Nephron progenitor cell (in vitro differentiated cells): ENCODE data around the gene PPP2R5D.

ENCODE experiments used
- DNase-seq: peaks from one replicate; pipeline ENCODE4 v3.0.0; 2021
- H3K27ac Mint-ChIP-seq: 2 replicates; pipeline ENCODE4 v1.8.0; 2021; ENCODE audit warnings: mild to moderate bottlenecking, moderate library complexity, mixed read lengths
- H3K27me3 Mint-ChIP-seq: 2 replicates; pipeline ENCODE4 v1.8.0; 2021; ENCODE audit warnings: mild to moderate bottlenecking, low read depth, mixed read lengths; ENCODE audit not compliant: poor library complexity
- H3K36me3 Mint-ChIP-seq: 2 replicates; pipeline ENCODE4 v1.8.0; 2021; ENCODE audit warnings: low read depth, mixed read lengths
- H3K4me1 Mint-ChIP-seq: 2 replicates; pipeline ENCODE4 v1.8.0; 2021; ENCODE audit warnings: mixed read lengths
- H3K4me3 Mint-ChIP-seq: 2 replicates; pipeline ENCODE4 v1.8.0; 2021; ENCODE audit warnings: mild to moderate bottlenecking, moderate library complexity, mixed read lengths
- H3K9me3 Mint-ChIP-seq: 2 replicates; pipeline ENCODE4 v1.8.0; 2021; ENCODE audit warnings: mild to moderate bottlenecking, moderate library complexity, mixed read lengths
- CTCF ChIP-seq: fragments of 200-600 bp; sonication (generic); IDR thresholded peaks from 2 replicates; pipeline ENCODE4 v1.5.0; 2021; ENCODE audit warnings: antibody characterized with exemption

Gene PPP2R5D

GRCh38 chr6:43020052-43020705, 35.8 kb downstream of the PPP2R5D start:
- Mint-ChIP-seq H3K27me3 (peaks cover 6% of the 10 kb centered on the region), H3K4me1 (peaks cover 36% of the 10 kb centered on the region), H3K36me3 (peaks cover 40% of the 10 kb centered on the region), H3K4me3 (peak overlapping the region; percentile 65), H3K27ac (peak overlapping the region; percentile 82), H3K9me3 (no peaks in the 10 kb centered on the region)
- DNase-seq, result no peak
- no peak for TF ChIP-seq CTCF

- H3K4me3 Mint-ChIP-seq, result peak overlapping the region; percentile 96
- no peak for TF ChIP-seq CTCF
- H3K27me3 Mint-ChIP-seq, result peaks cover 6% of the 10 kb centered on the region
- peak overlapping the region; percentile 82 for H3K27ac Mint-ChIP-seq
- peaks cover 43% of the 10 kb centered on the region for H3K36me3 Mint-ChIP-seq
- H3K9me3 Mint-ChIP-seq, result no peaks in the 10 kb centered on the region
- DNase-seq, result peak; percentile 16
- peaks cover 33% of the 10 kb centered on the region for H3K4me1 Mint-ChIP-seq
Observed at GRCh38 chr6:43020847-43021246, 36.5 kb downstream of the PPP2R5D start.

GRCh38 chr6:43021270-43022047, 37.1 kb downstream of the PPP2R5D start, which contains the start of gene RRP36:
Gene RRP36 (plus strand): TSS chr6:43021623. CDS start chr6:43021655, 32 bp downstream.
- peaks cover 6% of the 10 kb centered on the region for H3K27me3 Mint-ChIP-seq
- peaks cover 26% of the 10 kb centered on the region for H3K4me1 Mint-ChIP-seq
- peak within 1 kb of the TSS; percentile 96 for H3K4me3 Mint-ChIP-seq
- no peaks in the 10 kb centered on the region for H3K9me3 Mint-ChIP-seq
- H3K36me3 Mint-ChIP-seq, result peaks cover 48% of the 10 kb centered on the region
- TF ChIP-seq CTCF, result no peak
- DNase-seq, result peak; percentile 78
- H3K27ac Mint-ChIP-seq, result peak within 1 kb of the TSS; percentile 99

GRCh38 chr6:43024436-43024835, 40.1 kb downstream of the PPP2R5D start:
- no peak for TF ChIP-seq CTCF
- Mint-ChIP-seq H3K9me3 (no peaks in the 10 kb centered on the region), H3K27me3 (peaks cover 3% of the 10 kb centered on the region), H3K36me3 (peaks cover 49% of the 10 kb centered on the region), H3K27ac (peak overlapping the region; percentile 8), H3K4me1 (peaks cover 22% of the 10 kb centered on the region), H3K4me3 (no peak overlapping the region)
- DNase-seq, result no peak

GRCh38 chr6:43026365-43026764, 42.0 kb downstream of the PPP2R5D start:
- H3K27me3 Mint-ChIP-seq, result peaks cover 3% of the 10 kb centered on the region
- no peak overlapping the region for H3K27ac Mint-ChIP-seq
- no peaks in the 10 kb centered on the region for H3K9me3 Mint-ChIP-seq
- no peak overlapping the region for H3K4me3 Mint-ChIP-seq
- H3K4me1 Mint-ChIP-seq, result peaks cover 11% of the 10 kb centered on the region
- no peak for DNase-seq
- no peak for TF ChIP-seq CTCF
- peaks cover 66% of the 10 kb centered on the region for H3K36me3 Mint-ChIP-seq
